Testis (tissue), 2 donors: Measurements from ENCODE around the gene SYK.

Source experiments
- POLR2A ChIP-seq: fragments of 450-650 bp; IDR thresholded peaks from one replicate; pipeline ENCODE4 v1.6.1; 2017; ENCODE audit warnings: antibody characterized with exemption, mild to moderate bottlenecking, moderate library complexity
- TF ChIP-seq, protein P1 (sequence below), 3 experiments: fragments of 450-650 bp in 2 of 3; fragments of 200-600 bp in 1 of 3; sonication (generic) in 1 of 3; IDR thresholded peaks; one replicate each; pipeline ENCODE4 v1.5.1; 2016 to 2019; ENCODE audit warnings: antibody characterized with exemption in 3 of 3, mild to moderate bottlenecking in 2 of 3, moderate library complexity in 1 of 3

- TF ChIP-seq, protein P1, sequence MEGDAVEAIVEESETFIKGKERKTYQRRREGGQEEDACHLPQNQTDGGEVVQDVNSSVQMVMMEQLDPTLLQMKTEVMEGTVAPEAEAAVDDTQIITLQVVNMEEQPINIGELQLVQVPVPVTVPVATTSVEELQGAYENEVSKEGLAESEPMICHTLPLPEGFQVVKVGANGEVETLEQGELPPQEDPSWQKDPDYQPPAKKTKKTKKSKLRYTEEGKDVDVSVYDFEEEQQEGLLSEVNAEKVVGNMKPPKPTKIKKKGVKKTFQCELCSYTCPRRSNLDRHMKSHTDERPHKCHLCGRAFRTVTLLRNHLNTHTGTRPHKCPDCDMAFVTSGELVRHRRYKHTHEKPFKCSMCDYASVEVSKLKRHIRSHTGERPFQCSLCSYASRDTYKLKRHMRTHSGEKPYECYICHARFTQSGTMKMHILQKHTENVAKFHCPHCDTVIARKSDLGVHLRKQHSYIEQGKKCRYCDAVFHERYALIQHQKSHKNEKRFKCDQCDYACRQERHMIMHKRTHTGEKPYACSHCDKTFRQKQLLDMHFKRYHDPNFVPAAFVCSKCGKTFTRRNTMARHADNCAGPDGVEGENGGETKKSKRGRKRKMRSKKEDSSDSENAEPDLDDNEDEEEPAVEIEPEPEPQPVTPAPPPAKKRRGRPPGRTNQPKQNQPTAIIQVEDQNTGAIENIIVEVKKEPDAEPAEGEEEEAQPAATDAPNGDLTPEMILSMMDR (IDR thresholded peaks at IDR 0.05): no peak
- no peak for TF ChIP-seq POLR2A
Measured at GRCh38 chr9:90778746-90779145, 22.9 kb upstream of the SYK start.
